Naive B cell (primary cell): ENCODE measurements around the gene IRX4. TPM values are rescaled to one million over a fixed set of nuclear protein-coding genes. Genes with fewer than 3 reads are reported as not detected.
A peak's percentile ranks its signal among the peaks of the same experiment; 100 is the strongest.

Experiments used
- ATAC-seq, 2 donors: fragments of 150-1000 bp; cut with Tn5 transposase; 2 replicates each; pipeline ENCODE4 v1.10.0; 2021; ENCODE audit warnings: low read depth in 2 of 2, mild to moderate bottlenecking in 2 of 2, moderate library complexity in 2 of 2
- DNase-seq: peaks from one replicate; pipeline ENCODE4 v3.0.0; 2022
- H3K27ac Mint-ChIP-seq, 6 donors: one replicate each; pipeline ENCODE4 v1.8.0; 2020 to 2022; ENCODE audit warnings: mild to moderate bottlenecking in 6 of 6, mixed read lengths in 6 of 6, moderate library complexity in 5 of 6, inconsistent platforms in 2 of 6
- H3K27me3 Mint-ChIP-seq, 3 donors: one replicate each; pipeline ENCODE4 v1.8.0; 2021 to 2022; ENCODE audit warnings: mixed read lengths in 3 of 3, mild to moderate bottlenecking in 1 of 3
- H3K36me3 Mint-ChIP-seq, 2 donors: one replicate each; pipeline ENCODE4 v1.8.0; 2020 to 2022; ENCODE audit warnings: mixed read lengths in 2 of 2, inconsistent platforms in 1 of 2, mild to moderate bottlenecking in 1 of 2
- H3K4me1 Mint-ChIP-seq, 3 donors: one replicate each; pipeline ENCODE4 v1.8.0; 2020 to 2022; ENCODE audit warnings: mixed read lengths in 3 of 3, inconsistent platforms in 1 of 3, mild to moderate bottlenecking in 1 of 3, moderate library complexity in 1 of 3
- H3K4me3 Mint-ChIP-seq, 8 donors: one replicate each; pipeline ENCODE4 v1.8.0; 2020 to 2022; ENCODE audit warnings: mild to moderate bottlenecking in 8 of 8, mixed read lengths in 8 of 8, moderate library complexity in 8 of 8, inconsistent platforms in 2 of 8
- H3K9me3 Mint-ChIP-seq, 7 donors: one replicate each; pipeline ENCODE4 v1.8.0; 2020 to 2022; ENCODE audit warnings: mixed read lengths in 7 of 7, mild to moderate bottlenecking in 5 of 7, inconsistent platforms in 2 of 7, moderate library complexity in 1 of 7
- polyA plus RNA-seq, 6 donors: library from polyadenylated mRNA; unstranded; fragments of 300-500 nt; fragmentation: Illumina TruSeq; gene quantifications; one replicate each; pipeline ENCODE4 v1.2.3, GENCODE V29; 2021; ENCODE audit warnings: low read depth in 6 of 6

IRX4 gene
- polyA plus RNA-seq, 6 donors from 2014 or later = not detected

DNA sequence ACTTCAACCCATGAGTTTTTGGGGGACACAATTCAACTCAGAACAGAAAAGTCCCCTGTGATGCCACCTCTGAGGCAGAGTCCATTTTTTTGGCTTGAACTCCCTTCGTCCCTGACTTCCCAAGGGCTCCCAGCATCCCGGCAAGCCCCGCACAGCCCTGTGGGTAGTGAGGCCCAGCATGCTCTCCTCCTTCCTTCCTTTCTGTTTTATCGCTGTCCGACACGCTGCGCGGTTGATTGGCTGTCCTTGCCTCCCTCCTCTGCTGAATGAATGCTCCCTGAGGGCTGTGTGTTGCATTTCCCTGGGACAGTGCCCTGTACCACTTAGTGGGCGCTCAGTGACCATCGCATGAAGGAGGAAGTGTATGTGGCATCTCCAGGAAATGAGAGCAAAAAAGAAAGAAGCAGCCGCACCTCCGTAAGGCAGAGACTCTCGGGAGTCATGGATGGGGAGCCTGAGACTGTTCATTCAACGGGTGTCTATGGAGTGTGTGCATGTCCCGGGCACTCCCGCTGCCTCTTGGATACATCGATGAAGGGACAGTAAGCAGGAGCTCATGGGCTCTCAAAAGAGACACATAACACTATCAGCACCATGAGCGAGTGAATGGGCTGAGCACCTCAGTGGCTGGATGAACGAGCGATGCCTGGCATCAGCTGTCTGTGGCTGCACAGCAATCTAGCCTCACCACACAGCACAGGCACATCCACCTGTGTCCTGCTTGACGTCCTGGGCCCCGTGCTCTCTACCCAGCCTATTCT is 10.1 kb upstream of the IRX4 start:
- no peak overlapping the region for H3K4me3 Mint-ChIP-seq
- no peak overlapping the region for H3K27ac Mint-ChIP-seq
- peaks cover 0 to 1% (median 0%) of the 10 kb centered on the region in 7 donors for H3K9me3 Mint-ChIP-seq
- peaks cover 0 to 5% (median 3%) of the 10 kb centered on the region in 3 donors for H3K4me1 Mint-ChIP-seq
- H3K27me3 Mint-ChIP-seq = peaks cover 49 to 81% (median 56%) of the 10 kb centered on the region in 3 donors
- no peak for DNase-seq
- H3K36me3 Mint-ChIP-seq = no peaks in the 10 kb centered on the region
- ATAC-seq = no peak

DNA sequence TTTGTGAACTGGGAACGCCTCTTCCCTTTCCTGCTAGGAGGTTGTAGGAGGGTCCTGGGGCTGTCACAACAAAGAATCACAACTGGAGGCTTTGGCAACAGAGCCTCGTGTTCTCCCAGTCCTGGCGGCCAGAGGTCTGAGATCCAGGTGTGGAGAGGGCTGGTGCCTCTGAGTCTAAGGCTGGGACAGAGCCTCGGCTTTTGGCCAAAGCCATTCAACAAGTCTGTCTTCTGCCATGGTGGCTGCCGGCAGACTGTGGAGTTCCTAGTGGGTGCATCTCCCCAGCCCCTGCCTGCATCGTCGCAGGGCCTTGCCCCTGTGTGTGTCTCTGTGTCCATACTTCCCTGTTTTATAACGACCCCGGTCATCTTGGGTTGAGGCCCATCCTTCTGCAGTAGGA is 9.5 kb upstream of the IRX4 start:
- no peaks in the 10 kb centered on the region for H3K36me3 Mint-ChIP-seq
- DNase-seq (no peak), ATAC-seq (no peak)
- no peak overlapping the region for H3K27ac Mint-ChIP-seq
- peaks cover 49 to 81% (median 56%) of the 10 kb centered on the region in 3 donors for H3K27me3 Mint-ChIP-seq
- peaks cover 0 to 5% (median 3%) of the 10 kb centered on the region in 3 donors for H3K4me1 Mint-ChIP-seq
- no peak overlapping the region for H3K4me3 Mint-ChIP-seq
- peaks cover 0 to 1% (median 0%) of the 10 kb centered on the region in 7 donors for H3K9me3 Mint-ChIP-seq

DNA sequence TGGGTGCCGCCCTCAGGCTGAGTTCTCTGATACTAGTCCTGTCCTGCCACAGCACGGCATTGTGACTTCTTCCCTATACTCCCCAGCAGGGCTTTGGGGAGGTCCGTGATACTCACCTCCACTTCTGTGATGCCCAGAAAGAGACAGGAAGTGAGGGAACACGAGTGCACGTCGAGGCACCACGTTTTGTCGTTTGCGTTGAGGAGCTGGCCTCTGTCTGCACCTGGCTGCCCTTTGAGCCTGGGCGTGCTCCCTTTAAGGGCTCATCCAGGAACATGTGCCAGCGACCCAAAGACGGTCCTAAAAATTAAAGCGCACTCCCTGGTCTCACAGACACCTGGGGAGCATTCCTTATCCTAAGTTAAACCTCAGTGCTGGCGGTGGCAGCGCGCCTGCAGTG is 8.7 kb upstream of the IRX4 start:
- no peaks in the 10 kb centered on the region for H3K36me3 Mint-ChIP-seq
- DNase-seq (no peak), ATAC-seq (no peak)
- H3K4me1 Mint-ChIP-seq = peaks cover 0 to 5% (median 3%) of the 10 kb centered on the region in 3 donors
- H3K9me3 Mint-ChIP-seq = peaks cover 0 to 1% (median 0%) of the 10 kb centered on the region in 7 donors
- H3K27ac Mint-ChIP-seq = no peak overlapping the region
- H3K27me3 Mint-ChIP-seq = peaks cover 41 to 74% (median 49%) of the 10 kb centered on the region in 3 donors
- H3K4me3 Mint-ChIP-seq = no peak overlapping the region

DNA sequence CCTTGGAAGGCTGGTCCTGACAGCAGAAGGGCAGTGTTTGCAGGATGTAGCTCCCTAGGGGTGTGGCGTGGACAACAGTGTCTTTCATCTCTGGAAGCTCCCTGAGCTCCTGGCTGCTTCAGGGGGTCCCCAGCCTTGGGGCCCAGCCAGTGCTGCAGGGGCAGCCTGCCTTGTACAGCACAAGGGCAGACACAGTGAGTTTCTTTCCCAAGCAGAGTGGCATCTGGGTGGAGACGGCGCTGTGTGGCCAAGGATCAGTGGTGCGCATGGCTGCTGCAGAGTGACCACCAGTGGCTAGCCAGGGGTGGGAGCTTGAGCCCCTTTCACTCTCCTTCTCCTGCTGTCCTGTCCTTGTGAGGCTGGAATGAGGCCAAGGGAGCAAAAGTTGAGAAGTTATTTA is 7.6 kb upstream of the IRX4 start:
- H3K27ac Mint-ChIP-seq = no peak overlapping the region
- no peak for ATAC-seq
- H3K36me3 Mint-ChIP-seq = no peaks in the 10 kb centered on the region
- no peak overlapping the region for H3K4me3 Mint-ChIP-seq
- peaks cover 0 to 1% (median 0%) of the 10 kb centered on the region in 7 donors for H3K9me3 Mint-ChIP-seq
- peaks cover 37 to 73% (median 49%) of the 10 kb centered on the region in 3 donors for H3K27me3 Mint-ChIP-seq
- peaks cover 0 to 8% (median 3%) of the 10 kb centered on the region in 3 donors for H3K4me1 Mint-ChIP-seq
- DNase-seq = no peak

DNA sequence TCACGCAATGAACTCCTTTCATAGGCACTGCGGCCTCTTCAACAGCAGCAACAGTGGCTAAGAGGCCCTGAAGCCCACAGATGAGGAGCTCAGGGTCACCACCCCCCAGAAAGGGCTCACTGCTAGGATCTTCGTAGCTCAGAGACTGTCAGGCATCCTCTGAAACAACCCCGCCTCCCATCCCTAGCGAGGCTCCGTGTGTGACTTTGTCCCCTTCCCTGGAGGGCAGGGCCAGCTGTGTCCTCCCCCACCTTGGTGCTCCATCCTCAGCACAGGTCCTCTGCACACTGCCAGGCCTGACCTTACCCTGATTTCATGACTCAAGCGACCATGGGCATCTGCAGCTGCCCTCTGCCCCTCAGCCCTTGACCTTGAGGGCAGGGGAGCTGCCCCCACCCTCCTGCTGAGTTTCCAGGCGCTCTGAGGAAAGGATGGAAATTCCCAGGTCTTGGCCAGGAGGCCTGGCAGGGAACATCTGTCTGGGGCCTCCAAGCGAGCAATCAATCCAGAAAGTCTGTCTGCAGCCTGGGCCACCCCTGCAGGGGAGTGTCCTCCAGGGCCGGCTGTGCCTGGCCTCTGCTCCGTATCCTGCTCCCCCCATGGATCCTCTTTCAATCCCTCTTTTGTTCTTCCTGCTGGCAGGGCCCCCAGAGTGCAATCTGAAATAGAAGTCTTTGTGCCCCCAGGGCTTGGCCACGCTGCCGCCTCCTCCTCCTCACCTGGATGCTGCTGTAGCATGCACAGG is 6.8 kb upstream of the IRX4 start:
- Mint-ChIP-seq H3K4me3 (peak overlapping the region in 1 of 8 donors; percentile 53), H3K36me3 (no peaks in the 10 kb centered on the region), H3K27me3 (peaks cover 32 to 73% (median 56%) of the 10 kb centered on the region in 3 donors), H3K9me3 (peaks cover 0 to 1% (median 0%) of the 10 kb centered on the region in 7 donors), H3K27ac (no peak overlapping the region), H3K4me1 (peaks cover 3 to 10% (median 4%) of the 10 kb centered on the region in 3 donors)
- no peak for DNase-seq
- no peak for ATAC-seq

DNA sequence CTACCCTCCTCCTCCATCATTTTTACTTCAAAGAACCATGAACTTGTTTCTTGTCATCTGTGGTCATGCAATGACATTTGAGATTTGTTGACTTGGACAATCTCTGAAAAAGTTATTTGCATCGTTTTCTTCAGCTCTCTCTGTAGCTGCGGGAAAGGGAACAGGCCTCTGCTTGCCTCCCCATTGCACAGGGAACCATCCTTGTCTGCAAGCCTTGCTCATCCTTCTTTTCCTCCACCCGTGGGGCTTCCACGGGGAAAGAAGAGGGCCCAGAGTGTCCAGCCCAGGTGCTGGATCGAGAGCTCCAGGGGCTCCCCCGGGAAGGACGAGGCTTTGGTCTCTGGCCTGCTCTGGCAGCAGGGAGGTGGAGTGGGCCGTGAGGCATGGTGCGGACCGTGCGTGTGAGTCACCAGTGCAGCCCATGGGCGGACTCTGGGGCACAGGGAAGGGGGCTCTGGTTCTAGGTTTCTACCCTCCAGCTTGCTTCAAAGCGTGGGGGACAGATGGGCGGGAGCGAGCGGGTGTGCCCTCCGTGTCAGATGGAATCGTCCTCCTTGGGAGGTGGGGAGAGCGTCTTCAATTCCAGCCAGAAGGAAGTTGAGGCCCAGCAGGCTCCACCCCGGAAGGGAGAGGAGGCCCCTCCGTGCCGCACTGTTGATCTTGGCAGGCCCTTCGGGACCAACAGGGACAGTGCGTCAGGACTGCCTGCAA is 6.0 kb upstream of the IRX4 start:
- Mint-ChIP-seq H3K9me3 (peaks cover 0 to 3% (median 0%) of the 10 kb centered on the region in 7 donors), H3K36me3 (no peaks in the 10 kb centered on the region), H3K4me1 (peaks cover 8 to 16% (median 9%) of the 10 kb centered on the region in 3 donors), H3K27ac (peak overlapping the region in 1 of 6 donors; percentile 90), H3K4me3 (peak overlapping the region in 1 of 8 donors; percentile 56), H3K27me3 (peaks cover 30 to 71% (median 59%) of the 10 kb centered on the region in 3 donors)
- ATAC-seq = no peak
- DNase-seq = no peak

DNA sequence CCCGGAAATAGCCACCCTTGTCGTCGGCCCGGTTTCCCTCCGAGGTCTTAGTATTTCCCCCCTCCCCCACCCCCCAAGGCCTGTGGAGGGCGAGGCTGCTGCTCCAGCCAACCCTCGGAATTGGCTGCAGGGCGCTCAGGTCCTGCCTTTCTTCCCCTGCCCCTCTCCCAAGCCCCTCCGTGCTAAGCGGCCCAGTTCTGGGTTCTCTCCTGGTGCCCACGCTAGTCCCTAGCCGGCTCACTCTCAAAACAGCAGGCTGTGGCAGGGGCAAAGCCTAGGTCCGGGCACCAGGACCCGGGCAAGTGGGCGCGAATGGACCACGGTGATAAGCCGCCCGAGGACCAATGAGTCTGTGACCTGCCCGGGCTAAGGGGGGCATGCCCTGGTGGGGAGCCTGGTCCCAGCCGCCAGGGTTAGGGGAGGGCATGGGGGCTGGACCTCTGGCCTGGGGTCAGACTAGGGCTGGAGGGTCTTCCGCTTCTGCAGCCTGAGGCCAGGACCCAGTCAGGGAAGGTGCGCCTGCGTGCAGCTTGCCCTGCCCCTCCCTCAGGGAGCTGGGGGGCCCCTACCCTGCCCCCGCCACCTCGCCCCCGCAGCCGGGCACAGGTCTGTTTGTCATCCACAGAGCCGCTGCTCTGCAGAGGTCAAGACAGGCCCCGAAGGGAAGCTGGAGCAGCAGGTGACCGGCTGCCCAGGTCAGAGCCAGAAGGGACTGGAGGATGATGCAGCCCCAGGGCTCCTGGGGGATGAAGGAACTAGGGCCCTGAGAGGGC is 5.0 kb upstream of the IRX4 start:
- peaks cover 0 to 3% (median 0%) of the 10 kb centered on the region in 7 donors for H3K9me3 Mint-ChIP-seq
- H3K27me3 Mint-ChIP-seq = peaks cover 23 to 62% (median 55%) of the 10 kb centered on the region in 3 donors
- no peak overlapping the region for H3K27ac Mint-ChIP-seq
- peaks cover 8 to 16% (median 9%) of the 10 kb centered on the region in 3 donors for H3K4me1 Mint-ChIP-seq
- H3K4me3 Mint-ChIP-seq = no peak overlapping the region
- ATAC-seq (no peak), DNase-seq (no peak)
- no peaks in the 10 kb centered on the region for H3K36me3 Mint-ChIP-seq

DNA sequence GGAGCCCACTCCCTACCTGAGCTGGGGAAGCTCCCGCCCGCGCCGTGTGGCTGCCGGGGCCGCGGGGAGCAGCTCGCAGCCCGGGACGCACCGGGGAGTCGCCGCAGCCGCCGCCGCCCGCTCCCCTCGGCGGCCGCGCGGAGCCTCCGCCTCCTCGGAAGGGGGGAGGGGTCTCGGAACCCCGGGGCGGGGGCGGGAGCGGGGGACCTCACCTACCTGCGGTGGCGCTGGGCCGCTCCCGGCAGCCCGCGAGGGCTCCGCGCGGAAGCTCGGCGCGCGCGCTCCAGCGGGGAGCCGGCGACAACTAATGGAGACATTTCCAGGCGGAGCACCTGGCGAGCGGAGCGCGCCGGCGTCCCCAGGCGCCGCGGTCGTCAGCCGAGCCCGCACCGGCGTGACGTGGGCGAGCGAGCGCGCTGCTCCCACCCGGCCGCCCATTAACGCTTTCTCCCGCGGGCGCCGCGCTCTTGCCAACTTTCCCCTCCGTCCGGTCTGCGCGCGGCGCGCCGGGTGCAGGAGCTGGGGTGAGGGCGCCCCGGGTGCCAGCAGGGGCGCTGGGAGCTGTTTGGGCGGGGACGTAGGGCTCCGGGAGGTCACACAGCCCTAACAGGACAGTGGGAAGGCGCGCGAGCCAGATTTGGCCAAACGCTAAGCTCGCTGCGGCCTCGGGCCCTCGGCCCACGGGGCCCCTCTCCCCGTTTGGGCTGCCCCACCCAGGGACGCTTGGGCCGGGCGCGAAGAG is 4.3 kb upstream of the IRX4 start:
- Mint-ChIP-seq H3K36me3 (no peaks in the 10 kb centered on the region), H3K9me3 (peaks cover 0 to 3% (median 0%) of the 10 kb centered on the region in 7 donors), H3K4me1 (peaks cover 8 to 16% (median 9%) of the 10 kb centered on the region in 3 donors), H3K27ac (no peak overlapping the region), H3K27me3 (peaks cover 20 to 58% (median 54%) of the 10 kb centered on the region in 3 donors), H3K4me3 (no peak overlapping the region)
- no peak for DNase-seq
- no peak for ATAC-seq

DNA sequence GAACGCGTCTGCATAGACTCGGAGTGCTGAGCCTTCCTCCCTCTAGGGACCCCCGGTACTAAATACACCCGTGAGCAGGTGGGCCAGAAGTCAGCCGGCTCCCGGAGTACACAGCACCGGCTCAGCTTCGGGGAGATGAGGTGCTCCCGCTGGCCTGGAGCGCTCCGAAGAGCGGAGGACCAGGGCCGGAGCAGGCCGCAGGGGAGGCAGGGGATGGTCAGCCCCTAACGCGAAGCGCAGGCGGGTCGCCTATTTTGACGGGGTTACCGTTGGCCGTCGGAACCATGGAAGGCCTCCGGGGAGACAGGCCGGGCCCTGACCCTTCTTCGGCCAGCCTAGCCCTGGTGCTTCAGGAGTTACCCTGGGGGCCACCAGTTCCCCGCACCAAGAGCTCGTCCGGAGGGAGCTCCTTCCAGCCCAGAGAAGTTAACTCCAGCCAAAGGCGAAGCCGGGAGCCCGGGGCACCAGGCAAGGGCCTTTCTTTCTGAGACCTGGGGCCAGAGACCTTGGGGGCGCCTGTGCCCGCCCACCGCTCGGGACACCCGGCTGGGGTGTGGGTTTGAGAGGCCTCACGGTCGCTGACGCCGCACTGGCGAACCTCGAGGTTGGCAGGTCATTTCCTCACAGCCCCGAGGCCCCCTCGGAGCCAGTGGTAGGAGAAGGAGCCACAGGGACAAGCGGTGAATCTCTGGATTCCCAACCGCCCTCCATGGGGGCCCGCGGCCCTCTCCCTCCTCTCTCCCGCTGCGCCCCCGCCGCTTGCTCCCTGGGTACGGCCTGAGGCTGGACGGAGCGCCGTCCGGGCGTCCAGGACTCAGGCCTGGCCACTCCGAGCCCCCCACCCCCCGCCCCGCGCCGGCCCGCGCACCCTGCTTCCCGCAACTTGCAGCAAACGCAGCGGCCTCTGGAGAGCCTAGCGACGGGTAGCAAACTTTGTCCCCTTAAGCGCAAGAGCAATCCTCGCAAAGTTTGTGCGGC is 3.4 kb upstream of the IRX4 start:
- H3K27ac Mint-ChIP-seq = peak overlapping the region in 1 of 6 donors; percentile 65
- no peak for ATAC-seq
- H3K4me1 Mint-ChIP-seq = peaks cover 8 to 16% (median 12%) of the 10 kb centered on the region in 3 donors
- DNase-seq = no peak
- peaks cover 0 to 3% (median 0%) of the 10 kb centered on the region in 7 donors for H3K9me3 Mint-ChIP-seq
- H3K36me3 Mint-ChIP-seq = no peaks in the 10 kb centered on the region
- peaks cover 20 to 61% (median 54%) of the 10 kb centered on the region in 3 donors for H3K27me3 Mint-ChIP-seq
- peak overlapping the region in 2 of 8 donors; percentile 28 to 30 for H3K4me3 Mint-ChIP-seq

DNA sequence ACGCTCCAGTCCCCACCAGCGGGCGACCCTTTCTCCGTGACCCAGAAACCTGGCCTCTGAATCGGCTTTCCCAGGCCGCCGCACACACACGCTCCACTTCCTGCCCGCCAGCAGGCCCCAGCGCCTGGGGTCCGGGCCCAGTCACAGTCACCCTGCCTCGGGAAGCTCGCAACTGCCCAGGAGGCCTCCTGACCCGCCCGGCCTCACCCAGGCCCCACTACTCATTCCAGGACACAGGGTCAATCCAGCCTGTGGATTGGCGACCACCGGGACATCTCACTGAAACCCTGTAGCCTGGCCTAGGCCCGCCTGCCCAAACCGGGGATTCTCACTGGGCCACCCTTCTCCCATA is 2.7 kb upstream of the IRX4 start:
- ATAC-seq (no peak), DNase-seq (no peak)
- Mint-ChIP-seq H3K9me3 (peaks cover 0 to 3% (median 0%) of the 10 kb centered on the region in 7 donors), H3K4me1 (peaks cover 10 to 20% (median 15%) of the 10 kb centered on the region in 3 donors), H3K27ac (peak overlapping the region in 1 of 6 donors; percentile 65), H3K4me3 (peak overlapping the region in 3 of 8 donors; percentile 28 to 66 (median 30)), H3K27me3 (peaks cover 13 to 60% (median 55%) of the 10 kb centered on the region in 3 donors), H3K36me3 (peaks cover 0 to 4% of the 10 kb centered on the region in 2 donors)
